HG02943 (cell line): ENCODE data around the gene ATP6V0A4.
"Not testable (repeated sequence)": the region's sequence is repeated elsewhere in the genome, so short reads cannot be mapped to it uniquely, and the experiment has no call there.

Experiments
- ATAC-seq: cut with Tn5 transposase; IDR thresholded peaks from one replicate; pipeline ENCODE4 v1.9.1; 2021; ENCODE audit warnings: mild to moderate bottlenecking, low read depth, moderate library complexity; ENCODE audit not compliant: unreplicated experiment

Gene ATP6V0A4

GRCh38 chr7:138710536-138711385, 87.2 kb downstream of the ATP6V0A4 start:
- ATAC-seq = no peak

GRCh38 chr7:138705167-138705566, 92.8 kb downstream of the ATP6V0A4 start:
- no peak for ATAC-seq

GRCh38 chr7:138701537-138701923, 96.5 kb downstream of the ATP6V0A4 start:
- no peak for ATAC-seq

- ATAC-seq = no peak
Measured at GRCh38 chr7:138700857-138701536, 97.0 kb downstream of the ATP6V0A4 start, which contains the start of gene SVOPL. Gene SVOPL, minus strand, starts transcription at chr7:138701362. Its CDS starts 22,317 bp downstream, at chr7:138679045.

- ATAC-seq = no peak
Measured at GRCh38 chr7:138699661-138700060, 98.3 kb downstream of the ATP6V0A4 start.

- ATAC-seq = no peak
Measured at GRCh38 chr7:138698281-138698680, 99.7 kb downstream of the ATP6V0A4 start.

- ATAC-seq = no peak
Measured at GRCh38 chr7:138697535-138698182, 100.3 kb downstream of the ATP6V0A4 start.

GRCh38 chr7:138695776-138696175, 102.2 kb downstream of the ATP6V0A4 start:
- ATAC-seq = not testable (repeated sequence)

GRCh38 chr7:138695106-138695505, 102.9 kb downstream of the ATP6V0A4 start:
- no peak for ATAC-seq

GRCh38 chr7:138691178-138691577, 106.8 kb downstream of the ATP6V0A4 start:
- no peak for ATAC-seq

GRCh38 chr7:138690495-138690894, 107.5 kb downstream of the ATP6V0A4 start:
- ATAC-seq = no peak

GRCh38 chr7:138688037-138688436, 110.0 kb downstream of the ATP6V0A4 start:
- not testable (repeated sequence) for ATAC-seq

- ATAC-seq = no peak
Measured at GRCh38 chr7:138684340-138684739, 113.7 kb downstream of the ATP6V0A4 start.

- no peak for ATAC-seq
Measured at GRCh38 chr7:138679793-138680192, 118.2 kb downstream of the ATP6V0A4 start.

GRCh38 chr7:138670594-138670993, 127.4 kb downstream of the ATP6V0A4 start:
- ATAC-seq = no peak

GRCh38 chr7:138669364-138669763, 128.6 kb downstream of the ATP6V0A4 start:
- no peak for ATAC-seq

GRCh38 chr7:138668946-138669345, 129.1 kb downstream of the ATP6V0A4 start:
- no peak for ATAC-seq

GRCh38 chr7:138668229-138668596, 129.8 kb downstream of the ATP6V0A4 start:
- no peak for ATAC-seq

GRCh38 chr7:138667535-138668228, 130.3 kb downstream of the ATP6V0A4 start:
- no peak for ATAC-seq

GRCh38 chr7:138666385-138666784, 131.6 kb downstream of the ATP6V0A4 start:
- no peak for ATAC-seq
